ENCODE data around the gene EPHA3. TPM values are rescaled to one million over a fixed set of nuclear protein-coding genes. Genes with fewer than 3 reads are reported as not detected.

EPHA3 gene
- total RNA-seq, 1 donor from 2014 or later = 5.0 TPM

- Histone ChIP-seq H3K9ac (ENCODE audit: low read length) (no peak overlapping the region), H3K9me3 (ENCODE audit: insufficient read depth, low read depth, low read length) (no peaks in the 10 kb centered on the region), H3K4me1 (ENCODE audit: insufficient read depth, low read length) (no peaks in the 10 kb centered on the region), H3K36me3 (ENCODE audit: insufficient read depth, low read length) (no peaks in the 10 kb centered on the region), H3K4me2 (ENCODE audit: low read length) (no peak overlapping the region), H3K4me3 (ENCODE audit: insufficient read depth, low read depth, low read length) (no peak overlapping the region), H3K27ac (ENCODE audit: low read depth, low read length) (no peak overlapping the region), H4K20me1 (ENCODE audit: insufficient read depth, low read length) (no peaks in the 10 kb centered on the region), H3K27me3 (ENCODE audit: insufficient read depth, low read length) (peaks cover 3% of the 10 kb centered on the region), H2AFZ (ENCODE audit: low read depth, low read length) (no peak overlapping the region), H3K79me2 (ENCODE audit: insufficient read depth, low read length) (no peaks in the 10 kb centered on the region)
- Mint-ChIP-seq H3K27ac (ENCODE audit: unreplicated experiment) (no peak overlapping the region), H3K9me3 (ENCODE audit: unreplicated experiment) (peaks cover 2% of the 10 kb centered on the region), H3K36me3 (ENCODE audit: low read depth, unreplicated experiment) (no peaks in the 10 kb centered on the region), H3K27me3 (ENCODE audit: low read depth, unreplicated experiment) (no peaks in the 10 kb centered on the region), H3K4me3 (ENCODE audit: unreplicated experiment) (no peak overlapping the region), H3K4me1 (ENCODE audit: low read depth, unreplicated experiment) (peaks cover 8% of the 10 kb centered on the region)
- TF ChIP-seq CTCF (IDR thresholded peaks at IDR 0.05; ENCODE audit: insufficient read depth, low read depth, low read length) (no peak), EZH2 (IDR thresholded peaks at IDR 0.05; ENCODE audit: insufficient read depth, low read length) (no peak)
- DNase-seq (ENCODE audit: low read depth) = no peak
- no peak for FAIRE-seq
These were observed 255.8 kb downstream of the EPHA3 start for GRCh38 chr3:89363171-89363570.

GRCh38 chr3:89364314-89364713, 256.9 kb downstream of the EPHA3 start:
- no peaks in the 10 kb centered on the region for H3K79me2 ChIP-seq (ENCODE audit: insufficient read depth, low read length)
- Mint-ChIP-seq H3K27me3 (ENCODE audit: low read depth, unreplicated experiment) (no peaks in the 10 kb centered on the region), H3K4me1 (ENCODE audit: low read depth, unreplicated experiment) (peaks cover 8% of the 10 kb centered on the region)

More at GRCh38 chr3:89364314-89364713, 256.9 kb downstream of the EPHA3 start:
- peaks cover 3% of the 10 kb centered on the region for H3K27me3 ChIP-seq (ENCODE audit: insufficient read depth, low read length)
- H3K9ac ChIP-seq (ENCODE audit: low read length) = no peak overlapping the region
- DNase-seq (ENCODE audit: low read depth) (no peak), FAIRE-seq (no peak)
- H3K9me3 ChIP-seq (ENCODE audit: insufficient read depth, low read depth, low read length) = no peaks in the 10 kb centered on the region
- Mint-ChIP-seq H3K4me3 (ENCODE audit: unreplicated experiment) (no peak overlapping the region), H3K27ac (ENCODE audit: unreplicated experiment) (no peak overlapping the region), H3K9me3 (ENCODE audit: unreplicated experiment) (peaks cover 8% of the 10 kb centered on the region), H3K36me3 (ENCODE audit: low read depth, unreplicated experiment) (peaks cover 3% of the 10 kb centered on the region)
- H3K4me3 ChIP-seq (ENCODE audit: insufficient read depth, low read depth, low read length) = no peak overlapping the region
- TF ChIP-seq EZH2 (IDR thresholded peaks at IDR 0.05; ENCODE audit: insufficient read depth, low read length) (no peak), CTCF (IDR thresholded peaks at IDR 0.05; ENCODE audit: insufficient read depth, low read depth, low read length) (no peak)
- H4K20me1 ChIP-seq (ENCODE audit: insufficient read depth, low read length) = no peaks in the 10 kb centered on the region
- no peak overlapping the region for H3K27ac ChIP-seq (ENCODE audit: low read depth, low read length)
- H3K36me3 ChIP-seq (ENCODE audit: insufficient read depth, low read length) = no peaks in the 10 kb centered on the region
- H2AFZ ChIP-seq (ENCODE audit: low read depth, low read length) = no peak overlapping the region
- no peaks in the 10 kb centered on the region for H3K4me1 ChIP-seq (ENCODE audit: insufficient read depth, low read length)
- H3K4me2 ChIP-seq (ENCODE audit: low read length) = no peak overlapping the region

Data from astrocyte (in vitro differentiated cells and primary cell).